HCT116 (cell line): Measurements from ENCODE around the gene PCP2. TPM values are rescaled to one million over a fixed set of nuclear protein-coding genes. Genes with fewer than 3 reads are reported as not detected.

Experiments used
- ATAC-seq: fragments of 200-7000 bp; cut with Tn5 transposase; 2 replicates; pipeline ENCODE4 v1.9.1; 2020; ENCODE audit warnings: mild to moderate bottlenecking, moderate library complexity
- BruUV-seq: library from RNA; stranded (reverse); fragments of 400-500 nt; replicated peaks from 2 replicates; lab custom pipeline; 2021; lab: Mats Ljungman, UMichigan
- CTCF ChIA-PET: fragments of 300-600 bp; sonication (Branson Sonifier 250); formaldehyde crosslinking; loops from one replicate; lab custom pipeline; 2021; ENCODE audit warnings: antibody characterized with exemption; lab: Charles Lee
- POLR2A ChIA-PET: fragments of 300-600, 350-600 bp; sonication (Branson Sonifier 250); formaldehyde crosslinking; loops from one replicate; lab custom pipeline; 2021; ENCODE audit warnings: antibody characterized with exemption; lab: Charles Lee
- RAD21 ChIA-PET, 2 experiments: fragments of 300-600 bp; sonication (Branson Sonifier 250); formaldehyde crosslinking; loops; one replicate each; lab custom pipeline; 2023; ENCODE audit warnings: low total read pairs in 2 of 2; ENCODE audit not compliant: uncharacterized antibody in 2 of 2, unreplicated experiment in 2 of 2, low non-redundant PET in 1 of 2; lab: Charles Lee
- DNase-seq: peaks from one replicate; pipeline ENCODE4 v3.0.0-alpha.2; 2010; ENCODE audit warnings: low read depth, low spot score
- H2AFZ ChIP-seq: fragments of 200-600 bp; shearing (Covaris generic), sonication (generic); 2 replicates; pipeline ENCODE4 v1.6.1; 2017; ENCODE audit warnings: low read depth, mixed run types, mixed read lengths, antibody characterized with exemption, low read length; ENCODE audit not compliant: poor library complexity, severe bottlenecking
- H3K27ac ChIP-seq: 2 replicates; pipeline ENCODE4 v1.5.1; 2012; ENCODE audit warnings: low read depth, low read length
- H3K27me3 ChIP-seq: fragments of 200-600 bp; sonication (generic); 2 replicates; pipeline ENCODE4 v1.6.1; 2016; ENCODE audit warnings: mixed run types, low read length, mixed read lengths; ENCODE audit not compliant: insufficient read depth
- H3K36me3 ChIP-seq, 2 experiments: fragments of 200-500 bp in 1 of 2; fragments of 200-600 bp in 1 of 2; sonication (Bioruptor generic) in 1 of 2; sonication (generic) in 1 of 2; 2 replicates each; pipeline versions ENCODE4 v1.5.1 to v1.6.1; 2014 to 2016; ENCODE audit warnings: low read length in 2 of 2, inconsistent platforms in 1 of 2, mixed read lengths in 1 of 2, mixed run types in 1 of 2; ENCODE audit not compliant: insufficient read depth in 2 of 2, control insufficient read depth in 1 of 2
- H3K4me1 ChIP-seq, 2 experiments: fragments of 200-600 bp in 1 of 2; sonication (generic) in 1 of 2; 2 replicates each; pipeline versions ENCODE4 v1.5.1 to v1.6.1; 2012 to 2017; ENCODE audit warnings: low read length in 2 of 2, inconsistent platforms in 1 of 2, mild to moderate bottlenecking in 1 of 2, mixed read lengths in 1 of 2, mixed run types in 1 of 2, moderate library complexity in 1 of 2; ENCODE audit not compliant: insufficient read depth in 2 of 2, control insufficient read depth in 1 of 2
- H3K4me2 ChIP-seq: fragments of 200-600 bp; sonication (generic); 2 replicates; pipeline ENCODE4 v1.6.1; 2017; ENCODE audit warnings: mixed run types, low read length, mixed read lengths
- H3K4me3 ChIP-seq, 2 experiments: fragments of 200-600 bp in 1 of 2; sonication (generic) in 1 of 2; replicated peaks in 1 of 2; 2 replicates each; pipeline ENCODE4 v1.5.1; 2011 to 2016; ENCODE audit warnings: low read length in 2 of 2, control low read depth in 1 of 2, low read depth in 1 of 2, mild to moderate bottlenecking in 1 of 2, mixed read lengths in 1 of 2, mixed run types in 1 of 2
- H3K79me2 ChIP-seq: fragments of 200-600 bp; sonication (generic); 2 replicates; pipeline ENCODE4 v1.6.1; 2017; ENCODE audit warnings: mild to moderate bottlenecking, mixed run types, low read length, moderate library complexity, mixed read lengths; ENCODE audit not compliant: insufficient read depth
- H3K9ac ChIP-seq: fragments of 200-600 bp; sonication (generic); 2 replicates; pipeline ENCODE4 v1.6.1; 2016; ENCODE audit warnings: low read length, mixed read lengths
- H3K9me2 ChIP-seq: fragments of 200-600 bp; sonication (generic), shearing (Covaris generic); 2 replicates; pipeline ENCODE4 v1.6.1; 2017; ENCODE audit warnings: mixed run types, mild to moderate bottlenecking, moderate library complexity; ENCODE audit not compliant: insufficient read depth
- H3K9me3 ChIP-seq, 2 experiments: fragments of 200-500 bp in 1 of 2; fragments of 200-600 bp in 1 of 2; sonication (Bioruptor generic) in 1 of 2; sonication (generic) in 1 of 2; 2 replicates each; pipeline ENCODE4 v1.6.1; 2014 to 2017; ENCODE audit warnings: low read length in 2 of 2, mixed read lengths in 2 of 2, inconsistent platforms in 1 of 2, low read depth in 1 of 2, mild to moderate bottlenecking in 1 of 2, mixed run types in 1 of 2, moderate library complexity in 1 of 2; ENCODE audit not compliant: control insufficient read depth in 1 of 2, insufficient read depth in 1 of 2
- H4K20me1 ChIP-seq: fragments of 200-600 bp; sonication (generic), shearing (Covaris generic); 2 replicates; pipeline ENCODE4 v1.6.1; 2017; ENCODE audit warnings: mixed run types, mild to moderate bottlenecking, moderate library complexity; ENCODE audit not compliant: insufficient read depth
- CEBPB ChIP-seq: IDR thresholded peaks from 2 replicates; pipeline ENCODE4 v1.6.1; 2012; ENCODE audit warnings: low read depth
- EGR1 ChIP-seq: IDR thresholded peaks from 2 replicates; pipeline ENCODE4 v1.6.1; 2012; ENCODE audit warnings: low read depth
- ELF1 ChIP-seq: IDR thresholded peaks from 2 replicates; pipeline ENCODE4 v1.6.1; 2012; ENCODE audit warnings: low read depth, borderline replicate concordance
- EZH2 ChIP-seq: fragments of 200-600 bp; sonication (generic); IDR thresholded peaks from 2 replicates; pipeline ENCODE4 v1.6.1; 2017; ENCODE audit warnings: antibody characterized with exemption, mixed run types
- EZH2phosphoT487 ChIP-seq: fragments of 200-600 bp; IDR thresholded peaks from 2 replicates; pipeline ENCODE4 v1.6.1; 2018; ENCODE audit warnings: antibody characterized with exemption, borderline replicate concordance
- FOSL1 ChIP-seq: IDR thresholded peaks from 2 replicates; pipeline ENCODE4 v1.6.1; 2012; ENCODE audit warnings: low read depth
- JUND ChIP-seq: IDR thresholded peaks from 2 replicates; pipeline ENCODE4 v1.6.1; 2012
- POLR2A ChIP-seq: IDR thresholded peaks from 2 replicates; pipeline ENCODE4 v1.7.0; 2011; ENCODE audit warnings: borderline replicate concordance; ENCODE audit not compliant: insufficient read depth, insufficient read length; ENCODE audit errors: extremely low read depth
- POLR2AphosphoS5 ChIP-seq: IDR thresholded peaks from 2 replicates; pipeline ENCODE4 v1.6.1; 2011; ENCODE audit warnings: mild to moderate bottlenecking, low read depth, low read length, moderate library complexity
- RAD21 ChIP-seq: IDR thresholded peaks from 2 replicates; pipeline ENCODE4 v1.6.1; 2012; ENCODE audit warnings: low read depth, mild to moderate bottlenecking
- SP1 ChIP-seq: IDR thresholded peaks from 2 replicates; pipeline ENCODE4 v1.6.1; 2012; ENCODE audit warnings: low read depth
- SRF ChIP-seq: IDR thresholded peaks from 2 replicates; pipeline ENCODE4 v1.6.1; 2012; ENCODE audit warnings: low read depth
- TCF7L2 ChIP-seq: IDR thresholded peaks from 2 replicates; pipeline ENCODE4 v1.7.0; 2011; ENCODE audit warnings: borderline replicate concordance, inconsistent platforms; ENCODE audit not compliant: insufficient read depth, insufficient read length; ENCODE audit errors: extremely low read depth
- YY1 ChIP-seq: IDR thresholded peaks from 2 replicates; pipeline ENCODE4 v1.6.1; 2011; ENCODE audit warnings: low read length, low read depth, moderate library complexity, mild to moderate bottlenecking; ENCODE audit not compliant: insufficient replicate concordance; ENCODE audit errors: extremely low read depth
- ZBTB33 ChIP-seq: IDR thresholded peaks from 2 replicates; pipeline ENCODE4 v1.6.1; 2011; ENCODE audit warnings: mild to moderate bottlenecking, low read length, moderate library complexity; ENCODE audit not compliant: insufficient replicate concordance; ENCODE audit errors: extremely low read depth
- ZFX ChIP-seq: fragments of 450-650 bp; IDR thresholded peaks from 2 replicates; pipeline ENCODE4 v1.6.1; 2017
- ZNF274 ChIP-seq: fragments of 200-500 bp; sonication (Bioruptor generic); IDR thresholded peaks from 2 replicates; pipeline ENCODE4 v1.6.1; 2014; ENCODE audit warnings: mild to moderate bottlenecking, low read depth, low read length, inconsistent platforms
- intact Hi-C: fragments of 100-400 bp; cut with micrococcal nuclease; formaldehyde crosslinking; loops from 2 replicates; pipeline ENCODE4 v1.10.0; 2022
- total RNA-seq: library from RNA; stranded (reverse); gene quantifications from one replicate; pipeline ENCODE4 v1.2.1, GENCODE V29; 2021; ENCODE audit not compliant: unreplicated experiment
- TF ChIP-seq, protein P1 (sequence below): IDR thresholded peaks from 2 replicates; pipeline ENCODE4 v1.6.1; 2012
- TF ChIP-seq, protein P2 (sequence below): IDR thresholded peaks from 2 replicates; pipeline ENCODE4 v1.6.1; 2012

The PCP2 gene
- total RNA-seq, 1 experiment from 2014 or later: 0.32 TPM

DNA sequence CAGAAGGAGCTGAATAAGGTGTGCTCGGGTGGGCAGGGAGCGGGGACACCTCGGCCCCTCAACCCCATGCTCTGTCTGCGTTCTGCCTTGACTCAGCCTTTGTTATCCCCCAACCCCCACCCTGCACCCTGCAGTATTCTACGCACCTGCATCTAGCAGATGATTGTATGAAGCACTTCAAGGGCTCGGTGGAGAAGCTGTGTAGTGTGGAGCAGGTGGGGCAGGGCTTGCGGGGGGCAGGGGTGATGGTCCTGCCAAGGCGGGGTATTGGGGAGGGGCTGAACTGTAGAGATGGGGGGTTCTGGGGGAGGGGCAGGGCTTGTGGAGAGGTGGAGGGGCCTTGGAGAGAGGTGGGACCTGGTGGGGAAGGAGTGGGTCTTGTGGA is 9.5 kb upstream of the PCP2 start:
- H3K4me2 ChIP-seq: no peak overlapping the region
- no peak overlapping the region; the same call in 1 of the 2 replicates for H3K27ac ChIP-seq
- CTCF ChIA-PET: interaction anchor here (1.3 kb wide), 1 partner anchor 157 kb away, joined by 4 read pairs; no protein-coding TSS in a partner anchor
- H3K79me2 ChIP-seq: peaks cover 9% of the 10 kb centered on the region
- intact Hi-C loops: no loop called here
- no peak overlapping the region for H2AFZ ChIP-seq
- H3K9ac ChIP-seq: no peak overlapping the region
- no peaks in the 10 kb centered on the region for H4K20me1 ChIP-seq
- no peak for ATAC-seq
- H3K27me3 ChIP-seq: no peaks in the 10 kb centered on the region
- DNase-seq: no peak
- H3K9me3 ChIP-seq: peaks cover 0 to 4% of the 10 kb centered on the region in 2 experiments; a peak in 1 of 4 replicates
- TF ChIP-seq JUND (no peak), EZH2 (no peak), SRF (no peak), ELF1 (no peak), SP1 (no peak), POLR2A (no peak), YY1 (no peak), CEBPB (no peak), FOSL1 (no peak), ZBTB33 (no peak), EGR1 (no peak), POLR2AphosphoS5 (no peak), TCF7L2 (no peak), EZH2phosphoT487 (no peak), ZNF274 (no peak), ZFX (no peak), RAD21 (no peak)
- TF ChIP-seq, protein P1, sequence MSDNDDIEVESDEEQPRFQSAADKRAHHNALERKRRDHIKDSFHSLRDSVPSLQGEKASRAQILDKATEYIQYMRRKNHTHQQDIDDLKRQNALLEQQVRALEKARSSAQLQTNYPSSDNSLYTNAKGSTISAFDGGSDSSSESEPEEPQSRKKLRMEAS: no peak
- TF ChIP-seq, protein P2, sequence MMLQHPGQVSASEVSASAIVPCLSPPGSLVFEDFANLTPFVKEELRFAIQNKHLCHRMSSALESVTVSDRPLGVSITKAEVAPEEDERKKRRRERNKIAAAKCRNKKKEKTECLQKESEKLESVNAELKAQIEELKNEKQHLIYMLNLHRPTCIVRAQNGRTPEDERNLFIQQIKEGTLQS: no peak
- TF ChIP-seq, all 23 proteins: peak for 0
- no TSS peak for BruUV-seq
- Histone ChIP-seq H3K36me3 (peaks cover 0 to 11% of the 10 kb centered on the region in 2 experiments; a peak in 1 of 4 replicates), H3K4me3 (no peak overlapping the region), H3K9me2 (no peaks in the 10 kb centered on the region), H3K4me1 (peaks cover 2 to 15% of the 10 kb centered on the region in 2 experiments; a peak in 3 of 4 replicates)
- POLR2A ChIA-PET: no interaction called here
- RAD21 ChIA-PET: no interaction called here
